Smooth muscle cell of bladder (primary cell): ENCODE measurements around the gene TMEM43. TPM values are rescaled to one million over a fixed set of nuclear protein-coding genes. Genes with fewer than 3 reads are reported as not detected.

Source experiments
- total RNA-seq: library from RNA; depleted of rRNA; stranded (reverse); fragments of >200 nt; gene quantifications from 2 replicates; pipeline ENCODE4 v1.2.3, GENCODE V29; 2014

Gene TMEM43, protein sequence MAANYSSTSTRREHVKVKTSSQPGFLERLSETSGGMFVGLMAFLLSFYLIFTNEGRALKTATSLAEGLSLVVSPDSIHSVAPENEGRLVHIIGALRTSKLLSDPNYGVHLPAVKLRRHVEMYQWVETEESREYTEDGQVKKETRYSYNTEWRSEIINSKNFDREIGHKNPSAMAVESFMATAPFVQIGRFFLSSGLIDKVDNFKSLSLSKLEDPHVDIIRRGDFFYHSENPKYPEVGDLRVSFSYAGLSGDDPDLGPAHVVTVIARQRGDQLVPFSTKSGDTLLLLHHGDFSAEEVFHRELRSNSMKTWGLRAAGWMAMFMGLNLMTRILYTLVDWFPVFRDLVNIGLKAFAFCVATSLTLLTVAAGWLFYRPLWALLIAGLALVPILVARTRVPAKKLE
- 65.6 and 77.8 TPM in 2 replicates for total RNA-seq

DNA sequence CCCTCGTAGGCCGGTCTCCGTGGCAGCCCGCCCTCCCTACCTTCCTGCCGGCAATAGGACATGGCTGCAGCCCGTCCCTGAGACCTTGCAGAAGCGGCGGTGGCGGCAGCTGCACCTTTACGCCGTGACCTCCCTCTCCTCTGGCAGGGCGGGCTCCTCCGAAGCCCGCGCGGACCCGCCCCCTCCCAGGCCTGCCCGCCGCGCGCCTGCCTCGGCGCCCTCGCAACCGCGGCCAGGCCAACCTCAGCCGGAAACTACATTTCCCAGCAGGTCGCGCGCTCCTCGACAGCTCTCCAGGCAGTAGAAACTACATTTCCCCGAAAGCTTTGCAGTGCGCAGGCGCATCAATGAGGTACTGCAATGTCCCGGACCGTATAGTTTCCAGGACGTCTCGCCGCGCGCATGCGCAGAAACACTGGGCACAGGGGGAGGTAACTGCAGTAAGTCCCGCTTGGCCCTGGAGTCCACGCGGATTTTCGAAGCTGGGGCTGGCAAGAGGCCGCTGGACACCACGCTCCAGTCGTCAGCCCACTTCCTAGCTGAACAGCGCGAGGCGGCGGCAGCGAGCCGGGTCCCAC, at the start of gene TMEM43, which contains the start of gene CHCHD4:
TMEM43 (plus strand) TSS at position 438 of the 578 bp plus-strand sequence. CDS start 142 bp downstream, outside the sequence.
CHCHD4 (minus strand) TSS at position 256 of the 578 bp plus-strand sequence; CDS start at position 62, 194 bp downstream.

DNA sequence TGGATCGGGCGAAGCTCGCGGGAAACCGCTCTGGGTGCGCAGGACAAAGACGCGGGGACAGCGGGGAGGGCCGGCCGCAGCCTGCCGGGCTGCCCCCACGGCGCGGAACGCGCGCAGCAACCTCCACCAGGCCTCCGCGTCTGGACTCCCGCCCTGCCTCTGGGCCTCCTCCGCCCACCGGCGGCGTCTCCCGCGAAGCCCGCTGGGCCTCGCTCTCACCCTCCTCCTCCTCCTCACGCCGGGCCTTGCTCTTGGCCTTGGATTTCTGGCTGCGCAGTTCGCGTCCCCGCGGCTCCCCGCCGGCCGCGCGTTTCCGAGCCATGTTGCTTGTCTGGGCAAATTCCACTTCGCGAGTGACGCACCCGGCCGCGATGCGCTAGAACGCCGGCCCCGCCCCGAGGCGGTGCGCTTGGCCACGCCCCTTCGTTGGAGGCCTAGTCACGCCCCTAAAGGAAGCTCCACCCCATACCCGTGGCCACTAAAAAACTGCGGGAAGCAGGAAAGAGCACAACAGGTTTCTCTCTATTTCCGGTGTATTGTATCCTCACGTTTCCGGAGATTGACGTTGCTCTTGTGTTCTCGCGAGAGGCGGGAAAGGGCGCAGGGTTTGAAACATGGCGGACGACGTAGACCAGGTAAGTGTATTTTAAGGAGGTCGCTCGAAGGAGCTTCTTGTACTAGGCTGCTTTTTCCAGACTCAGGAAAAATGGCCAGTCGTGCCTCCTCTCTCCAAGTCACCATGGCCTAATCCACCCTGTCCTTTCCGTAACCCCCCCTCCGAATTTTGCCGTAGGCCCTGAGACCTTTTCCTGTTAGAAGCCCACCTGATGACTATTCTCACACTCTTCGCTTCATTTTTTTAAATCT, 53.6 kb downstream of the TMEM43 start, which contains the start of the genes LSM3 and XPC:
LSM3 (plus strand) TSS at position 571 of the 867 bp plus-strand sequence; CDS start at position 615, 44 bp downstream.
XPC (minus strand) TSS at position 355 of the 867 bp plus-strand sequence; CDS start at position 322, 33 bp downstream.

Other genes starting within 250 kb of the TMEM43 start
- under 0.01 TPM in 1 of 2 replicates, not detected in the other for gene WNT7A, start 245.0 kb upstream of the TMEM43 start, total RNA-seq
- gene CHCHD4, start 182 bp upstream of the TMEM43 start, total RNA-seq: 11.9 and 13.8 TPM in 2 replicates
- 51.5 and 59.4 TPM in 2 replicates for gene XPC, start 53.5 kb downstream of the TMEM43 start, total RNA-seq
- gene LSM3, start 53.8 kb downstream of the TMEM43 start, total RNA-seq: 7.1 and 7.3 TPM in 2 replicates